Caki2 (cell line): ENCODE measurements around the gene GNB1L. TPM values are rescaled to one million over a fixed set of nuclear protein-coding genes. Genes with fewer than 3 reads are reported as not detected.
"Not testable (repeated sequence)": the region's sequence is repeated elsewhere in the genome, so short reads cannot be mapped to it uniquely, and the experiment has no call there.

Experiments
- DNase-seq: peaks from one replicate; pipeline ENCODE4 v3.0.0-alpha.2; 2015; ENCODE audit warnings: low read depth
- in situ Hi-C: cut with HindIII; loops from 2 replicates; pipeline ENCODE4 v1.10.0; 2016; ENCODE audit warnings: low sequenced_read_pairs, low pct_unique_long_range_greater_than_20kb, mixed read lengths
- total RNA-seq: library from RNA; depleted of rRNA; stranded (reverse); fragments of >200 nt; shearing (Covaris generic); gene quantifications from 2 replicates; pipeline ENCODE4 v1.2.3, GENCODE V29; 2014; ENCODE audit warnings: low replicate concordance

The GNB1L gene
- total RNA-seq, 1 experiment from 2014 or later, result 42.7 TPM

GRCh38 chr22:19783586-19784383, 70.9 kb downstream of the GNB1L start:
- in situ Hi-C loops, result no loop called here
- DNase-seq, result no peak

GRCh38 chr22:19782533-19782932, 72.1 kb downstream of the GNB1L start:
- no peak for DNase-seq
- in situ Hi-C loops, result no loop called here

GRCh38 chr22:19779685-19780268, 74.9 kb downstream of the GNB1L start:
- DNase-seq, result no peak
- in situ Hi-C loops, result no loop called here

- in situ Hi-C loops, result no loop called here
- DNase-seq, result no peak
Measured at GRCh38 chr22:19779011-19779421, 75.7 kb downstream of the GNB1L start.

GRCh38 chr22:19777192-19777591, 77.5 kb downstream of the GNB1L start:
- in situ Hi-C loops, DNase-seq: not testable (repeated sequence)

GRCh38 chr22:19776433-19777031, 78.1 kb downstream of the GNB1L start:
- DNase-seq, result no peak
- in situ Hi-C loops, result no loop called here

- no peak for DNase-seq
- in situ Hi-C loops, result no loop called here
Measured at GRCh38 chr22:19775496-19776325, 79.0 kb downstream of the GNB1L start.

- in situ Hi-C loops, result no loop called here
- no peak for DNase-seq
Measured at GRCh38 chr22:19774628-19775027, 80.0 kb downstream of the GNB1L start.

GRCh38 chr22:19773470-19774040, 81.1 kb downstream of the GNB1L start:
- no peak for DNase-seq
- in situ Hi-C loops, result no loop called here

- no peak for DNase-seq
- in situ Hi-C loops, result no loop called here
Measured at GRCh38 chr22:19772673-19773469, 81.8 kb downstream of the GNB1L start.

GRCh38 chr22:19772422-19772672, 82.3 kb downstream of the GNB1L start:
- DNase-seq, result no peak
- in situ Hi-C loops, result no loop called here

- no peak for DNase-seq
- in situ Hi-C loops, result no loop called here
Measured at GRCh38 chr22:19770349-19771220, 84.1 kb downstream of the GNB1L start.

GRCh38 chr22:19769393-19769715, 85.3 kb downstream of the GNB1L start:
- in situ Hi-C loops, result no loop called here
- no peak for DNase-seq

GRCh38 chr22:19767427-19768341, 87.0 kb downstream of the GNB1L start:
- DNase-seq, result no peak
- in situ Hi-C loops, result no loop called here

- DNase-seq, result no peak
- in situ Hi-C loops, result no loop called here
Measured at GRCh38 chr22:19766511-19767426, 87.9 kb downstream of the GNB1L start.

- in situ Hi-C loops, result no loop called here
- no peak for DNase-seq
Measured at GRCh38 chr22:19766240-19766510, 88.5 kb downstream of the GNB1L start.
